Activated T-helper 9 cell treated with anti-CD3 and anti-CD28 coated beads, Interleukin-2, amount 50 U/mL, for 16 hours (primary cell): ENCODE data around the gene VWA1.
"Not testable (repeated sequence)": the region's sequence is repeated elsewhere in the genome, so short reads cannot be mapped to it uniquely, and the experiment has no call there.

Experiments used
- DNase-seq: peaks from one replicate; pipeline ENCODE4 v3.0.0-alpha.2; 2020; ENCODE audit warnings: low read depth

Gene VWA1

GRCh38 chr1:1484976-1485750 is 49.7 kb downstream of the VWA1 start:
- DNase-seq, result not testable (repeated sequence)

GRCh38 chr1:1485755-1486317 is 50.3 kb downstream of the VWA1 start:
- DNase-seq, result not testable (repeated sequence)

GRCh38 chr1:1487701-1488100 is 52.2 kb downstream of the VWA1 start:
- DNase-seq, result no peak

DNA sequence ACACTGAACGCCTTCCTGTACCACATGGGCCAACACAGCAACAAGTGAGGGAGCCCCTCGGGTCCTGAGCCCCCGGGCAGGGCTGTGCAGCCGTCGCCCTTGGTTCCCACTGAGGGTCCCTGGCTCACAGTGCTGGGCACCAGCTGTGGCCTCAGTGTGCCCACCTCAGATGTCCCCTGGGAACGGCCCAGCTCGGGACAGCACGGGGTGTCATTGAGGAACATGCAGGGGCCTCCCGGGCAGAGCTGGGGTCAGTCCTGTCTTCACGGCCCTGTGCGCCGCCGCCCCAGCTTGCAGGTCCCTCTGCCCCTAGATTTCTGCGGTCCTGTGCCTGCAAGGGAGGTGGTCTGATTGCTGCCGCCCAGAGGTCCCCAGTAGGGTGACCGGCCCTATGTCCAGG is 53.7 kb downstream of the VWA1 start:
- DNase-seq, result no peak

- no peak for DNase-seq
Measured at GRCh38 chr1:1489861-1490260, 54.4 kb downstream of the VWA1 start.

DNA sequence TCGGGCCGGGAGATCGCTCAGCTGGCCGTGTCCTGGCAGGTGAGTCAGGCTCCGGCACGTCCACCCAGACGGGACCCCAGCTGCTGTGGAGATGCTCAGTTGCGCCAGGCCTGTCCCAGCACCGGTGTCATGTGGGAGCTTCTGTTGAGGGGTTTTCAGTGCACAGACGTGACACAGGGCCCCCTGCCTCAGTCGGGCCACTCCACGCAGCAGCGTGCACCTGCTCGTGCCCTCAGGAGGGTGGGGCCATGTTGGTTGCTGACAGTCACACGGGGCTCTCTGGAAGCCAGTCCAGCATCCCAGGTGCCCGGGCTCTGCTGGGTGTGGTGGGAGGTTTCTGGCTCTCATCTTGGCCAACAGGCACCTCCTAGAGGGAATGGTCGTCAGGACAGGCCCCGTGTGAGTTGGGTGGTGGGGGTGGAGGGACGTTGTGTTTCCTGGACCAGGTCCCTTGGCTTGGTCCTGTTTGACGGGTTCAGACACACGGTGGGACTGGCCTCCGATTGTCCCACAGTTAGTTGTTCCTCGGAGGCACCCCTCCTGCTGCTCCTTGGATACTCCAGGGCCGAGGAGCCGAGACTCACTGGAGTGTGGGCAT is 55.2 kb downstream of the VWA1 start:
- no peak for DNase-seq

GRCh38 chr1:1491601-1492000 is 56.1 kb downstream of the VWA1 start:
- no peak for DNase-seq
